A673 (cell line): Measurements from ENCODE around the gene CYP24A1. TPM values are rescaled to one million over a fixed set of nuclear protein-coding genes. Genes with fewer than 3 reads are reported as not detected.

Experiments
- BruUV-seq: library from RNA; stranded (reverse); fragments of 400-500 nt; replicated peaks from 2 replicates; lab custom pipeline; 2021; lab: Mats Ljungman, UMichigan
- CTCF ChIA-PET: fragments of 300-600 bp; sonication (Branson Sonifier 250); formaldehyde crosslinking; loops from one replicate; lab custom pipeline; 2022; ENCODE audit warnings: antibody characterized with exemption; lab: Charles Lee
- POLR2A ChIA-PET: fragments of 300-600 bp; sonication (Branson Sonifier 250); formaldehyde crosslinking; loops from one replicate; lab custom pipeline; 2022; ENCODE audit warnings: antibody characterized with exemption; ENCODE audit not compliant: low non-redundant PET; lab: Charles Lee
- DNase-seq: peaks from one replicate; pipeline ENCODE4 v3.0.0-alpha.2; 2015; ENCODE audit warnings: low spot score
- H3K27ac ChIP-seq: fragments of 200-600 bp; sonication (generic); 2 replicates; pipeline ENCODE4 v1.5.1; 2016; ENCODE audit warnings: mixed run types, low read depth, mild to moderate bottlenecking, mixed read lengths, antibody characterized with exemption, low read length; ENCODE audit not compliant: poor library complexity, severe bottlenecking
- H3K27me3 ChIP-seq: fragments of 200-600 bp; sonication (generic); replicated peaks from 2 replicates; pipeline ENCODE4 v1.6.1; 2017; ENCODE audit warnings: mixed run types, low read depth, mild to moderate bottlenecking, mixed read lengths, antibody characterized with exemption, low read length; ENCODE audit not compliant: insufficient read depth, poor library complexity
- H3K36me3 ChIP-seq: fragments of 200-600 bp; sonication (generic); 2 replicates; pipeline ENCODE4 v1.6.1; 2016; ENCODE audit warnings: mixed run types, mild to moderate bottlenecking, mixed read lengths, antibody characterized with exemption, low read length; ENCODE audit not compliant: insufficient read depth, poor library complexity, severe bottlenecking
- H3K4me1 ChIP-seq: fragments of 200-600 bp; sonication (generic); 2 replicates; pipeline ENCODE4 v1.6.1; 2017; ENCODE audit warnings: mixed run types, mild to moderate bottlenecking, mixed read lengths, antibody characterized with exemption, low read length; ENCODE audit not compliant: insufficient read depth, poor library complexity, severe bottlenecking
- H3K4me3 ChIP-seq: fragments of 200-600 bp; sonication (generic); 2 replicates; pipeline ENCODE4 v1.5.1; 2016; ENCODE audit warnings: low read depth, mixed run types, mild to moderate bottlenecking, mixed read lengths, low read length; ENCODE audit not compliant: poor library complexity, severe bottlenecking
- H3K9me3 ChIP-seq: fragments of 200-600 bp; sonication (generic); 2 replicates; pipeline ENCODE4 v1.6.1; 2016; ENCODE audit warnings: mixed run types, low read depth, mild to moderate bottlenecking, mixed read lengths, antibody characterized with exemption, low read length; ENCODE audit not compliant: poor library complexity, severe bottlenecking
- EZH2 ChIP-seq: fragments of 200-600 bp; sonication (generic); IDR thresholded peaks from 2 replicates; pipeline ENCODE4 v1.6.1; 2017; ENCODE audit warnings: borderline replicate concordance, low read depth, mild to moderate bottlenecking, mixed read lengths, antibody characterized with exemption, low read length; ENCODE audit not compliant: poor library complexity, severe bottlenecking
- intact Hi-C: fragments of 100-400 bp; cut with micrococcal nuclease; formaldehyde crosslinking; loops from one replicate; pipeline ENCODE4 v1.10.0; 2022; ENCODE audit not compliant: unreplicated experiment
- total RNA-seq: library from RNA; stranded (reverse); gene quantifications from 2 replicates; pipeline ENCODE4 v1.2.3, GENCODE V29; 2021
- TF ChIP-seq, protein P1 (sequence below): fragments of 300-800, 200-600 bp; sonication (generic); conservative IDR thresholded peaks from 2 replicates; pipeline ENCODE4 v1.5.1; 2017; ENCODE audit warnings: low read depth, mild to moderate bottlenecking, antibody characterized with exemption, low read length, moderate library complexity, mixed read lengths

The CYP24A1 gene
- total RNA-seq, 1 experiment from 2014 or later, result 0.56 TPM

- ChIA-PET CTCF (no interaction called here), POLR2A (no interaction called here)
- peak; percentile 11 for DNase-seq
- TF ChIP-seq EZH2, result no peak
- TF ChIP-seq, protein P1, sequence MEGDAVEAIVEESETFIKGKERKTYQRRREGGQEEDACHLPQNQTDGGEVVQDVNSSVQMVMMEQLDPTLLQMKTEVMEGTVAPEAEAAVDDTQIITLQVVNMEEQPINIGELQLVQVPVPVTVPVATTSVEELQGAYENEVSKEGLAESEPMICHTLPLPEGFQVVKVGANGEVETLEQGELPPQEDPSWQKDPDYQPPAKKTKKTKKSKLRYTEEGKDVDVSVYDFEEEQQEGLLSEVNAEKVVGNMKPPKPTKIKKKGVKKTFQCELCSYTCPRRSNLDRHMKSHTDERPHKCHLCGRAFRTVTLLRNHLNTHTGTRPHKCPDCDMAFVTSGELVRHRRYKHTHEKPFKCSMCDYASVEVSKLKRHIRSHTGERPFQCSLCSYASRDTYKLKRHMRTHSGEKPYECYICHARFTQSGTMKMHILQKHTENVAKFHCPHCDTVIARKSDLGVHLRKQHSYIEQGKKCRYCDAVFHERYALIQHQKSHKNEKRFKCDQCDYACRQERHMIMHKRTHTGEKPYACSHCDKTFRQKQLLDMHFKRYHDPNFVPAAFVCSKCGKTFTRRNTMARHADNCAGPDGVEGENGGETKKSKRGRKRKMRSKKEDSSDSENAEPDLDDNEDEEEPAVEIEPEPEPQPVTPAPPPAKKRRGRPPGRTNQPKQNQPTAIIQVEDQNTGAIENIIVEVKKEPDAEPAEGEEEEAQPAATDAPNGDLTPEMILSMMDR, result no peak
- no TSS peak for BruUV-seq
- H3K27me3 ChIP-seq, result no peaks in the 10 kb centered on the region
- no peaks in the 10 kb centered on the region for H3K9me3 ChIP-seq
- no peaks in the 10 kb centered on the region for H3K4me1 ChIP-seq
- no peaks in the 10 kb centered on the region for H3K36me3 ChIP-seq
- no peak overlapping the region for H3K4me3 ChIP-seq
- intact Hi-C loops, result loop anchor here (5.0 to 10.0 kb wide), 2 partner anchors 253 to 620 kb away; no protein-coding TSS in a partner anchor
- no peak overlapping the region for H3K27ac ChIP-seq
These were observed 21.1 kb upstream of the CYP24A1 start for GRCh38 chr20:54194724-54195438.

- Histone ChIP-seq H3K36me3 (no peaks in the 10 kb centered on the region), H3K4me3 (no peak overlapping the region), H3K27me3 (no peaks in the 10 kb centered on the region), H3K27ac (no peak overlapping the region), H3K4me1 (no peaks in the 10 kb centered on the region), H3K9me3 (no peaks in the 10 kb centered on the region)
- TF ChIP-seq, protein P1, result no peak
- TF ChIP-seq EZH2, result no peak
- POLR2A ChIA-PET, result no interaction called here
- DNase-seq, result no peak
- BruUV-seq, result no TSS peak
- intact Hi-C loops, result loop anchor here (10.0 kb wide), 1 partner anchor 619 kb away; no protein-coding TSS in a partner anchor
- CTCF ChIA-PET, result no interaction called here
These were observed 20.0 kb upstream of the CYP24A1 start for GRCh38 chr20:54193817-54194216.

- Histone ChIP-seq H3K27ac (no peak overlapping the region), H3K27me3 (no peaks in the 10 kb centered on the region), H3K4me3 (no peak overlapping the region), H3K4me1 (no peaks in the 10 kb centered on the region), H3K9me3 (no peaks in the 10 kb centered on the region), H3K36me3 (no peaks in the 10 kb centered on the region)
- POLR2A ChIA-PET, result no interaction called here
- no TSS peak for BruUV-seq
- TF ChIP-seq, protein P1, result no peak
- TF ChIP-seq EZH2, result no peak
- no peak for DNase-seq
- CTCF ChIA-PET, result no interaction called here
- intact Hi-C loops, result loop anchor here (10.0 kb wide), 1 partner anchor 615 kb away; no protein-coding TSS in a partner anchor
These were observed 16.4 kb upstream of the CYP24A1 start for GRCh38 chr20:54190217-54190616.
